Karpas-422 (cell line): Measurements from ENCODE around the gene SRGAP1. TPM values are rescaled to one million over a fixed set of nuclear protein-coding genes. Genes with fewer than 3 reads are reported as not detected.
"Not testable (repeated sequence)": the region's sequence is repeated elsewhere in the genome, so short reads cannot be mapped to it uniquely, and the experiment has no call there.

Source experiments
- DNase-seq: peaks from one replicate; pipeline ENCODE4 v3.0.0-alpha.2; 2015
- H2AFZ ChIP-seq: fragments of 200-600 bp; sonication (generic); 2 replicates; pipeline ENCODE4 v1.6.1; 2014; ENCODE audit warnings: antibody characterized with exemption, low read length, mixed read lengths
- H3K27ac ChIP-seq: fragments of 200-600 bp; sonication (generic); 2 replicates; pipeline ENCODE4 v1.5.1; 2014; ENCODE audit warnings: mild to moderate bottlenecking, low read length, moderate library complexity
- H3K27me3 ChIP-seq: fragments of 200-600 bp; sonication (generic); 2 replicates; pipeline ENCODE4 v1.6.1; 2014; ENCODE audit warnings: low read length, mixed read lengths
- H3K36me3 ChIP-seq: fragments of 200-600 bp; sonication (generic); 2 replicates; pipeline ENCODE4 v1.6.1; 2014; ENCODE audit warnings: low read length, mixed read lengths; ENCODE audit not compliant: insufficient read depth
- H3K4me1 ChIP-seq: fragments of 200-600 bp; sonication (generic); 2 replicates; pipeline ENCODE4 v1.6.1; 2014; ENCODE audit warnings: mild to moderate bottlenecking, low read length, mixed read lengths
- H3K4me2 ChIP-seq: fragments of 200-600 bp; sonication (generic); 2 replicates; pipeline ENCODE4 v1.6.1; 2014; ENCODE audit warnings: low read length, low read depth, mild to moderate bottlenecking; ENCODE audit not compliant: poor library complexity, severe bottlenecking
- H3K4me3 ChIP-seq: fragments of 200-600 bp; sonication (generic); 2 replicates; pipeline ENCODE4 v1.5.1; 2014; ENCODE audit warnings: mild to moderate bottlenecking, antibody characterized with exemption, low read length, mixed read lengths
- H3K79me2 ChIP-seq: fragments of 200-600 bp; sonication (generic); 2 replicates; pipeline ENCODE4 v1.6.1; 2014; ENCODE audit warnings: mild to moderate bottlenecking, low read length, mixed read lengths
- H3K9ac ChIP-seq: fragments of 200-600 bp; sonication (generic); 2 replicates; pipeline ENCODE4 v1.6.0; 2014; ENCODE audit warnings: low read length
- H3K9me2 ChIP-seq: fragments of 200-600 bp; sonication (generic), shearing (Covaris generic); replicated peaks from 2 replicates; pipeline ENCODE4 v1.6.0; 2014; ENCODE audit warnings: mild to moderate bottlenecking, low read length, moderate library complexity; ENCODE audit not compliant: insufficient read depth
- H3K9me3 ChIP-seq: fragments of 300-700, 200-600 bp; sonication (generic); 2 replicates; pipeline ENCODE4 v1.6.1; 2014; ENCODE audit warnings: low read length, mixed read lengths
- H4K20me1 ChIP-seq: fragments of 200-600 bp; sonication (generic); 2 replicates; pipeline ENCODE4 v1.6.1; 2014; ENCODE audit warnings: mild to moderate bottlenecking, antibody characterized with exemption, low read length, low read depth; ENCODE audit not compliant: insufficient read depth
- total RNA-seq: library from RNA; depleted of rRNA; stranded (reverse); fragments of >200 nt; shearing (Covaris generic); gene quantifications from 2 replicates; pipeline ENCODE4 v1.2.3, GENCODE V29; 2014; ENCODE audit warnings: low replicate concordance

Gene SRGAP1
- total RNA-seq, 1 experiment from 2014 or later = not detected

- no peak overlapping the region for H2AFZ ChIP-seq
- no peaks in the 10 kb centered on the region for H3K4me1 ChIP-seq
- H3K27ac ChIP-seq = no peak overlapping the region
- no peak overlapping the region for H3K9ac ChIP-seq
- H3K79me2 ChIP-seq = no peaks in the 10 kb centered on the region
- no peaks in the 10 kb centered on the region for H3K9me3 ChIP-seq
- H3K27me3 ChIP-seq = no peaks in the 10 kb centered on the region
- no peaks in the 10 kb centered on the region for H3K36me3 ChIP-seq
- H3K4me2 ChIP-seq = no peak overlapping the region
- DNase-seq = no peak
- H4K20me1 ChIP-seq = no peaks in the 10 kb centered on the region
- no peaks in the 10 kb centered on the region for H3K9me2 ChIP-seq
- no peak overlapping the region for H3K4me3 ChIP-seq
These were observed 265.2 kb downstream of the SRGAP1 start for GRCh38 chr12:64109706-64110105.

GRCh38 chr12:64110864-64111263, 266.4 kb downstream of the SRGAP1 start:
- H3K27ac ChIP-seq = no peak overlapping the region
- no peaks in the 10 kb centered on the region for H3K27me3 ChIP-seq
- no peaks in the 10 kb centered on the region for H3K4me1 ChIP-seq

DNA sequence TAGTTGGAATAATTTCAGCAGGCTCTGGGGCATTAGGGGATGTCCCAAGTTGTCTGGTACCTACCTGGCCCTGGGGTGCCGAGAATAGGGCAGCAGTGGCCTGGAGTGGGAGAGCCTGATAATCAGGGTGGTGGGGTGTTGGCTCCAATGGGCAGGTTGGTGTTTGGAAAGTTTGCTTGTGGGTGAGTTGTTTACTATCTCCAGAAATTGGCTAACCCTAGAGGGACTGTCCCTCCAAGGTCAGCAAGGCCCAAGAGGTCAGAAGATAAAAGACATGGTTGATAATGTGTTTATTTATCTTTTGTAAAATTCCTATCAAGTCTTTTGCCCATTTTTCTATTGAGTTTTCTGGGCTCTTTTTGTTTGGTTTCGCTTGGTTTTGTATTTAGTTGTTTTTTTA, 272.5 kb downstream of the SRGAP1 start:
- H3K4me3 ChIP-seq = no peak overlapping the region
- H3K9me3 ChIP-seq = no peaks in the 10 kb centered on the region
- H3K27ac ChIP-seq = no peak overlapping the region
- H3K9ac ChIP-seq = no peak overlapping the region
- no peak for DNase-seq
- no peaks in the 10 kb centered on the region for H4K20me1 ChIP-seq
- no peak overlapping the region for H3K4me2 ChIP-seq
- H3K36me3 ChIP-seq = no peaks in the 10 kb centered on the region
- H2AFZ ChIP-seq = no peak overlapping the region
- no peaks in the 10 kb centered on the region for H3K27me3 ChIP-seq
- no peaks in the 10 kb centered on the region for H3K9me2 ChIP-seq
- H3K4me1 ChIP-seq = no peaks in the 10 kb centered on the region
- no peaks in the 10 kb centered on the region for H3K79me2 ChIP-seq

More at GRCh38 chr12:64110864-64111263, 266.4 kb downstream of the SRGAP1 start:
- Histone ChIP-seq H3K9me3 (no peaks in the 10 kb centered on the region), H3K79me2 (no peaks in the 10 kb centered on the region), H2AFZ (no peak overlapping the region), H3K4me3 (no peak overlapping the region), H3K9me2 (no peaks in the 10 kb centered on the region), H4K20me1 (no peaks in the 10 kb centered on the region), H3K4me2 (no peak overlapping the region), H3K36me3 (no peaks in the 10 kb centered on the region), H3K9ac (no peak overlapping the region)
- no peak for DNase-seq

DNA sequence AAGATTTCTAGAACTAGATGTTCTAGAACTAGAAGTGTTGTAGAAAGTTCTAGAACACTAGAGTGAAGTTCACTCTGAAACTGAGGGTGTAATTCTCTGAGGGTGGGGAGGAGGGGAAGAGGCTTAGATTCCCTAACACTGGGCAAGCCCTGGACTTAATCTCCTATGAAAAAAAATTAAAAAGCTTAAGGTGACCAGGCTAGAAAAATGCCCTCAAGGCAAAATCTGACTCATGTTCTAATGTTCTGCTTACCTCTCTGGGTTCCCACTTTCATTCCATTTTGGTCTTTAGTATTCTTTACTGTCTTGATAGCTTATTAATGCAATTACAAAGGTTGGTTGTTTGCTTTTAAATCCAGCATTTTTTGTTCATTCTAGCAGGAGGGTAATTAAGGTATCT, 276.1 kb downstream of the SRGAP1 start:
- H3K9me3 ChIP-seq = no peaks in the 10 kb centered on the region

GRCh38 chr12:64121086-64121485, 276.6 kb downstream of the SRGAP1 start:
- H3K79me2 ChIP-seq, H3K27me3 ChIP-seq, H3K9ac ChIP-seq, H3K9me2 ChIP-seq, H3K9me3 ChIP-seq, H3K27ac ChIP-seq, H3K4me2 ChIP-seq, H4K20me1 ChIP-seq, H3K36me3 ChIP-seq, DNase-seq, H3K4me1 ChIP-seq, H2AFZ ChIP-seq, H3K4me3 ChIP-seq: not testable (repeated sequence)

More for the DNA sequence above, 276.1 kb downstream of the SRGAP1 start:
- H3K4me1 ChIP-seq = no peaks in the 10 kb centered on the region
- H3K9ac ChIP-seq = no peak overlapping the region
- H3K27ac ChIP-seq = no peak overlapping the region
- no peaks in the 10 kb centered on the region for H3K79me2 ChIP-seq
- DNase-seq = no peak
- H3K27me3 ChIP-seq = no peaks in the 10 kb centered on the region
- H2AFZ ChIP-seq = no peak overlapping the region
- no peaks in the 10 kb centered on the region for H4K20me1 ChIP-seq
- no peak overlapping the region for H3K4me2 ChIP-seq
- H3K9me2 ChIP-seq = no peaks in the 10 kb centered on the region
- H3K36me3 ChIP-seq = no peaks in the 10 kb centered on the region
- H3K4me3 ChIP-seq = no peak overlapping the region

- Histone ChIP-seq H2AFZ (no peak overlapping the region), H3K9me2 (no peaks in the 10 kb centered on the region), H3K27ac (no peak overlapping the region), H3K4me2 (no peak overlapping the region), H3K79me2 (no peaks in the 10 kb centered on the region), H3K9me3 (no peaks in the 10 kb centered on the region), H3K4me1 (no peaks in the 10 kb centered on the region), H4K20me1 (no peaks in the 10 kb centered on the region), H3K27me3 (no peaks in the 10 kb centered on the region), H3K4me3 (no peak overlapping the region), H3K9ac (no peak overlapping the region), H3K36me3 (no peaks in the 10 kb centered on the region)
- no peak for DNase-seq
These were observed 277.7 kb downstream of the SRGAP1 start for GRCh38 chr12:64122154-64122553.

DNA sequence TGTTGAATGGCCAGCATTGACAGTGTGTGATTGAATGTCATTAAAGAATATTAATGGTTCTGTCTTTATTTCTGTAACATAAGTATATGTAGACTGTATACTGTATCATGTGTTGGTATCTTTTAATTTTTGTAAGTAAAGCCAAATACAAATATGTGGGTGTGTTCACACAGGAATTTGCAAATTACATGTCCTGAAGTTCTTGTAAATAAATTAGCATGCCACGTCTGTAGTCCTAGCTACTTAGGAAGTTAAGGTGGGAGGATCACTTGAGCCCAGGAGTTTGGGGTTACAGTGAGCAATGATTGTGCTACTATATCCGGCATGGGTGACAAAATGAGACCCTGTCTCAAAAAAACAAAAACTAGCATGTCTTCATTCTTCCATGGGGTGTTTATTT, 278.5 kb downstream of the SRGAP1 start:
- no peak overlapping the region for H3K27ac ChIP-seq
- H3K4me3 ChIP-seq = no peak overlapping the region
- no peaks in the 10 kb centered on the region for H3K79me2 ChIP-seq
- H3K4me2 ChIP-seq = no peak overlapping the region
- no peak overlapping the region for H3K9ac ChIP-seq
- no peak overlapping the region for H2AFZ ChIP-seq
- DNase-seq = no peak
- no peaks in the 10 kb centered on the region for H3K9me3 ChIP-seq
- no peaks in the 10 kb centered on the region for H3K4me1 ChIP-seq
- no peaks in the 10 kb centered on the region for H3K9me2 ChIP-seq
- H3K36me3 ChIP-seq = no peaks in the 10 kb centered on the region
- no peaks in the 10 kb centered on the region for H4K20me1 ChIP-seq
- H3K27me3 ChIP-seq = no peaks in the 10 kb centered on the region

DNA sequence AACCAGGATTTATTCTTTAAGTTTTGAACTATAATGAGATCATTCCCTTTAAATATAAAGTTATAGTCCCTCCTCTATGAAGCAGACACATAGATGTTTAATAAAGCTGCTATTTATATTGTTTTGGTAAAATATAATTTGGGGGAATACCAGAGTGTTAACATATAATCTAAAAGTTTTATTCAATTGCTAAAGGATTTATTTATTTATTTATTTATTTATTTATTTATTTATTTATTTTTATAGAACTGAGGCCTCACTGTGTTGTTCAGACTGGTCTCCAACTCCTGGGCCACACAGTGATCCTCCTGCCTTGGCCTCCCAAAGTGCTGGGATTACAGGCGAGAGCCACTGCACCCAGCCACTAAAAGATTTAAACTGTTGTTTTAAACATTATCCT, 278.9 kb downstream of the SRGAP1 start:
- Histone ChIP-seq H3K36me3 (no peaks in the 10 kb centered on the region), H3K9me2 (no peaks in the 10 kb centered on the region)
- no peak for DNase-seq

More for the DNA sequence above, 278.9 kb downstream of the SRGAP1 start:
- no peaks in the 10 kb centered on the region for H3K79me2 ChIP-seq
- no peaks in the 10 kb centered on the region for H3K27me3 ChIP-seq
- no peak overlapping the region for H3K27ac ChIP-seq
- H3K4me1 ChIP-seq = no peaks in the 10 kb centered on the region
- H3K4me3 ChIP-seq = no peak overlapping the region
- no peak overlapping the region for H3K4me2 ChIP-seq
- no peaks in the 10 kb centered on the region for H4K20me1 ChIP-seq
- H3K9ac ChIP-seq = no peak overlapping the region
- no peaks in the 10 kb centered on the region for H3K9me3 ChIP-seq
- no peak overlapping the region for H2AFZ ChIP-seq
